H9 (cell line): ENCODE data around the gene RGS6. TPM values are rescaled to one million over a fixed set of nuclear protein-coding genes. Genes with fewer than 3 reads are reported as not detected.

Experiments
- DNase-seq: peaks from one replicate; pipeline ENCODE4 v3.0.0-alpha.2; 2017
- H2AFZ ChIP-seq: one replicate; pipeline ENCODE4 v1.6.1; 2013; ENCODE audit warnings: mild to moderate bottlenecking, low read length, control low read depth, moderate library complexity
- H2AK5ac ChIP-seq: 2 replicates; pipeline ENCODE4 v1.6.1; 2013; ENCODE audit warnings: low read length, control low read depth, mixed read lengths; ENCODE audit not compliant: insufficient read length
- H2BK120ac ChIP-seq: one replicate; pipeline ENCODE4 v1.6.1; 2013; ENCODE audit warnings: low read depth, mild to moderate bottlenecking, low read length, control low read depth, inconsistent platforms; ENCODE audit not compliant: poor library complexity, severe bottlenecking
- H2BK12ac ChIP-seq: 2 replicates; pipeline ENCODE4 v1.6.1; 2013; ENCODE audit warnings: low read length, control low read depth, mixed read lengths, low read depth; ENCODE audit not compliant: insufficient read length
- H2BK15ac ChIP-seq: 2 replicates; pipeline ENCODE4 v1.6.1; 2013; ENCODE audit warnings: low read depth, low read length, control low read depth
- H2BK20ac ChIP-seq: one replicate; pipeline ENCODE4 v1.6.1; 2013; ENCODE audit warnings: low read depth, mild to moderate bottlenecking, low read length, control low read depth, inconsistent platforms; ENCODE audit not compliant: poor library complexity, severe bottlenecking
- H2BK5ac ChIP-seq: 2 replicates; pipeline ENCODE4 v1.6.1; 2013; ENCODE audit warnings: low read length, control low read depth, mixed read lengths; ENCODE audit not compliant: insufficient read length
- H3K14ac ChIP-seq: 2 replicates; pipeline ENCODE4 v1.6.1; 2013; ENCODE audit warnings: low read length, control low read depth; ENCODE audit not compliant: insufficient read depth
- H3K18ac ChIP-seq: 2 replicates; pipeline ENCODE4 v1.6.1; 2013; ENCODE audit warnings: low read depth, mild to moderate bottlenecking, mixed read lengths, low read length, control low read depth; ENCODE audit not compliant: insufficient read length
- H3K23ac ChIP-seq: 2 replicates; pipeline ENCODE4 v1.6.1; 2013; ENCODE audit warnings: low read length, control low read depth, mixed read lengths, low read depth; ENCODE audit not compliant: insufficient read length
- H3K23me2 ChIP-seq: 2 replicates; pipeline ENCODE4 v1.6.1; 2013; ENCODE audit warnings: low read depth, mild to moderate bottlenecking, mixed read lengths, low read length, control low read depth; ENCODE audit not compliant: insufficient read length, poor library complexity, severe bottlenecking
- H3K27ac ChIP-seq: 2 replicates; pipeline ENCODE4 v1.5.1; 2013; ENCODE audit warnings: low read length, control low read depth, mixed read lengths, low read depth; ENCODE audit not compliant: insufficient read length
- H3K27me3 ChIP-seq: 2 replicates; pipeline ENCODE4 v1.6.1; 2013; ENCODE audit warnings: low read length, control low read depth, inconsistent platforms; ENCODE audit not compliant: insufficient read depth
- H3K4ac ChIP-seq: 2 replicates; pipeline ENCODE4 v1.6.1; 2013; ENCODE audit warnings: low read depth, mild to moderate bottlenecking, control low read depth, inconsistent platforms, low read length, moderate library complexity
- H3K4me1 ChIP-seq: 2 replicates; pipeline ENCODE4 v1.6.1; 2013; ENCODE audit warnings: low read length, control low read depth, inconsistent platforms; ENCODE audit not compliant: insufficient read depth
- H3K4me2 ChIP-seq: 2 replicates; pipeline ENCODE4 v1.6.1; 2013; ENCODE audit warnings: low read length, control low read depth, mixed read lengths; ENCODE audit not compliant: insufficient read length, insufficient read depth
- H3K56ac ChIP-seq: 2 replicates; pipeline ENCODE4 v1.6.1; 2013; ENCODE audit warnings: low read depth, mild to moderate bottlenecking, mixed read lengths, low read length, control low read depth; ENCODE audit not compliant: insufficient read length
- H3K79me1 ChIP-seq: 2 replicates; pipeline ENCODE4 v1.6.1; 2013; ENCODE audit warnings: low read depth, mild to moderate bottlenecking, moderate library complexity, low read length, control low read depth, inconsistent platforms; ENCODE audit not compliant: insufficient read depth, poor library complexity, severe bottlenecking
- H3K79me2 ChIP-seq: 2 replicates; pipeline ENCODE4 v1.6.1; 2013; ENCODE audit warnings: low read length, control low read depth, inconsistent platforms; ENCODE audit not compliant: insufficient read depth
- H3K9ac ChIP-seq: 2 replicates; pipeline ENCODE4 v1.6.1; 2013; ENCODE audit warnings: low read length, control low read depth, mixed read lengths; ENCODE audit not compliant: insufficient read length; ENCODE audit errors: extremely low read depth
- H3K9me3 ChIP-seq: one replicate; pipeline ENCODE4 v1.6.1; 2013; ENCODE audit warnings: low read depth, low read length, inconsistent platforms; ENCODE audit not compliant: control insufficient read depth
- H3T11ph ChIP-seq: one replicate; pipeline ENCODE4 v1.6.1; 2013; ENCODE audit warnings: mild to moderate bottlenecking, low read length, control low read depth, inconsistent platforms
- H4K20me1 ChIP-seq: one replicate; pipeline ENCODE4 v1.6.1; 2013; ENCODE audit not compliant: control insufficient read depth, insufficient read length, insufficient read depth
- H4K5ac ChIP-seq: 2 replicates; pipeline ENCODE4 v1.6.1; 2013; ENCODE audit warnings: low read depth, mild to moderate bottlenecking, mixed read lengths, low read length, control low read depth; ENCODE audit not compliant: insufficient read length
- H4K8ac ChIP-seq: replicated peaks from 2 replicates; pipeline ENCODE4 v1.6.1; 2013; ENCODE audit warnings: low read length, control low read depth, mixed read lengths, low read depth; ENCODE audit not compliant: insufficient read length
- H4K91ac ChIP-seq: 2 replicates; pipeline ENCODE4 v1.6.1; 2013; ENCODE audit warnings: low read depth, mild to moderate bottlenecking, moderate library complexity, mixed read lengths, low read length, control low read depth; ENCODE audit not compliant: insufficient read length
- H3K27ac Mint-ChIP-seq, 3 experiments: 2 replicates in 2 of 3; 3 replicates in 1 of 3; pipeline ENCODE4 v1.8.0; 2020 to 2021; ENCODE audit warnings: mixed read lengths in 3 of 3, mild to moderate bottlenecking in 1 of 3, moderate library complexity in 1 of 3
- H3K27me3 Mint-ChIP-seq: 2 replicates; pipeline ENCODE4 v1.8.0; 2021; ENCODE audit warnings: low read depth, mild to moderate bottlenecking, moderate library complexity, mixed read lengths
- H3K36me3 Mint-ChIP-seq, 3 experiments: 2 replicates in 2 of 3; 3 replicates in 1 of 3; pipeline ENCODE4 v1.8.0; 2020 to 2021; ENCODE audit warnings: low read depth in 3 of 3, mixed read lengths in 3 of 3; ENCODE audit not compliant: insufficient read depth in 1 of 3
- H3K4me1 Mint-ChIP-seq, 2 experiments: 2 replicates each; pipeline ENCODE4 v1.8.0; 2020; ENCODE audit warnings: mixed read lengths in 2 of 2
- H3K4me3 Mint-ChIP-seq, 2 experiments: 2 replicates in 1 of 2; 3 replicates in 1 of 2; pipeline ENCODE4 v1.8.0; 2020 to 2021; ENCODE audit warnings: mild to moderate bottlenecking in 2 of 2, mixed read lengths in 2 of 2, moderate library complexity in 1 of 2
- H3K9me3 Mint-ChIP-seq, 2 experiments: 2 replicates in 1 of 2; 3 replicates in 1 of 2; pipeline ENCODE4 v1.8.0; 2020; ENCODE audit warnings: mild to moderate bottlenecking in 2 of 2, mixed read lengths in 2 of 2, moderate library complexity in 1 of 2
- CTCF ChIP-seq: fragments of 200-600 bp; sonication (generic); conservative IDR thresholded peaks from 3 replicates; pipeline ENCODE4 v1.8.0; 2021; ENCODE audit warnings: antibody characterized with exemption, mild to moderate bottlenecking
- WGBS: extraction: QIAGEN DNeasy Blood & Tissue Kit; methylation state at CpG from one replicate; pipeline ENCODE4 v1.1.7; 2013; ENCODE audit warnings: missing lambda C conversion rate, low lambda C conversion rate, mixed read lengths; ENCODE audit not compliant: insufficient read length; ENCODE audit errors: extremely low coverage; 5-methylcytosine and 5-hydroxymethylcytosine counted together
- total RNA-seq: library from RNA; stranded (reverse); gene quantifications from 2 replicates; pipeline ENCODE4 v1.2.1, GENCODE V29; 2021

The RGS6 gene
- total RNA-seq, 1 experiment from 2014 or later, result 3.0 TPM

GRCh38 chr14:72463291-72463866, 531.1 kb downstream of the RGS6 start:
- no peak overlapping the region for H3K4ac ChIP-seq
- H3K27ac Mint-ChIP-seq, result no peak overlapping the region
- no peak overlapping the region for H2BK20ac ChIP-seq
- no peak overlapping the region for H3K4me2 ChIP-seq
- H4K91ac ChIP-seq, result no peak overlapping the region
- H2BK120ac ChIP-seq, result no peak overlapping the region
- H3K9me3 Mint-ChIP-seq, result peaks cover 27 to 28% of the 10 kb centered on the region in 2 experiments
- no peak overlapping the region for H3K4me3 Mint-ChIP-seq
- no peaks in the 10 kb centered on the region for H3K79me2 ChIP-seq
- H2BK12ac ChIP-seq, result no peak overlapping the region
- no peak overlapping the region for H3K18ac ChIP-seq
- H3K9me3 ChIP-seq, result peaks cover 7% of the 10 kb centered on the region
- no peaks in the 10 kb centered on the region for H3K4me1 ChIP-seq
- H2AK5ac ChIP-seq, result no peak overlapping the region
- H4K8ac ChIP-seq, result no peak overlapping the region
- H3K27me3 ChIP-seq, result no peaks in the 10 kb centered on the region
- no peak overlapping the region for H4K5ac ChIP-seq
- no peak for DNase-seq
- peaks cover 3 to 18% (median 7%) of the 10 kb centered on the region in 3 experiments; a peak in 6 of 7 replicates for H3K36me3 Mint-ChIP-seq
- no peak overlapping the region for H3K23ac ChIP-seq
- no peaks in the 10 kb centered on the region for H3K79me1 ChIP-seq
- no peak overlapping the region for H3K14ac ChIP-seq
- no peak for TF ChIP-seq CTCF
- H2AFZ ChIP-seq, result no peak overlapping the region
- no peaks in the 10 kb centered on the region for H3K4me1 Mint-ChIP-seq
- no peaks in the 10 kb centered on the region for H3K27me3 Mint-ChIP-seq
- no peak overlapping the region for H2BK15ac ChIP-seq
- H3K23me2 ChIP-seq, result no peaks in the 10 kb centered on the region
- no peak overlapping the region for H2BK5ac ChIP-seq
- WGBS, result no CpG with 5 or more reads among the region's 5 CpGs
- no peak overlapping the region for H3K9ac ChIP-seq
- no peak overlapping the region for H3K27ac ChIP-seq
- H3K56ac ChIP-seq, result no peak overlapping the region
- H4K20me1 ChIP-seq, result no peaks in the 10 kb centered on the region
- no peak overlapping the region for H3T11ph ChIP-seq
